ENCODE measurements around the gene USP30.

Gene USP30

GRCh38 chr12:109130297-109131153 is 78.1 kb downstream of the USP30 start:
- peak; percentile 14 for DNase-seq

GRCh38 chr12:109131154-109132050 is 79.0 kb downstream of the USP30 start:
- peak; percentile 41 for DNase-seq

- DNase-seq: no peak
Observed at GRCh38 chr12:109134186-109134917, 82.0 kb downstream of the USP30 start.

- no peak for DNase-seq
Observed at GRCh38 chr12:109137055-109137454, 84.7 kb downstream of the USP30 start.

All from eye (tissue), 1 donor.